Ectodermal cell (in vitro differentiated cells): ENCODE data around the gene CCDC137.

Experiments
- H3K27ac ChIP-seq: 2 replicates; pipeline ENCODE4 v1.7.0; 2013; ENCODE audit warnings: mild to moderate bottlenecking, low read depth, low read length; ENCODE audit not compliant: insufficient read depth, poor library complexity, severe bottlenecking
- H3K27me3 ChIP-seq: 2 replicates; pipeline ENCODE4 v1.7.0; 2013; ENCODE audit warnings: mild to moderate bottlenecking, low read length; ENCODE audit not compliant: insufficient read depth, control insufficient read depth, poor library complexity, severe bottlenecking
- H3K36me3 ChIP-seq: one replicate; pipeline ENCODE4 v1.7.0; 2013; ENCODE audit warnings: low read length; ENCODE audit not compliant: control insufficient read depth, insufficient read depth
- H3K4me1 ChIP-seq: one replicate; pipeline ENCODE4 v1.7.0; 2013; ENCODE audit warnings: low read length; ENCODE audit not compliant: control insufficient read depth, insufficient read depth
- H3K4me3 ChIP-seq: 2 replicates; pipeline ENCODE4 v1.7.0; 2013; ENCODE audit warnings: low read depth, low read length, control low read depth; ENCODE audit not compliant: insufficient read depth
- H3K9me3 ChIP-seq: 2 replicates; pipeline ENCODE4 v1.7.0; 2013; ENCODE audit warnings: mild to moderate bottlenecking, low read length, moderate library complexity; ENCODE audit not compliant: control insufficient read depth
- WGBS, 2 experiments: methylation state at CpG; one replicate each; pipeline ENCODE4 v1.1.7; 2013; ENCODE audit warnings: missing lambda C conversion rate in 2 of 2; 5-methylcytosine and 5-hydroxymethylcytosine counted together

The CCDC137 gene

DNA sequence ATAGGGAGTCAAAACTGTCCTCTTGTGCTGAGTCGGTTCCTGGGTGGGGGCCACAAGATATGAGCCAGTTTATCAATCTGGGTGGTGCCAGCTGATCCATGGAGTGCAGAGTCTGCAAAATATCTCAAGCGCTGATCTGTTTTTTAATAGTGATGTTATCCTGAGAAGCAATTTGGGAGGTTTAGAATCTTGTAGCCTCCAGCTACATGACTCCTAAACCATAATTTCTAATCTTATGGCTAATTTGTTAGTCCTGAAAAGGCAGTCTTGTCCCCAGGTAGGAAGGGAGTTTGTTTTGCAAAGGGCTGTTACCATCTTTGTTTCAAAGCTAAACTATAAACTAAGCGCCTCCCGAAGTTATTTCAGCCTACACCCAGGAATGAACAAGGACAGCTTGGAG, 27.9 kb upstream of the CCDC137 start:
- 91 to 94% methylated on average over 4 of the region's 4 CpGs for WGBS, 2 experiments
- Histone ChIP-seq H3K27me3 (no peaks in the 10 kb centered on the region), H3K27ac (no peak overlapping the region), H3K9me3 (no peaks in the 10 kb centered on the region), H3K4me1 (peaks cover 7% of the 10 kb centered on the region), H3K36me3 (no peaks in the 10 kb centered on the region), H3K4me3 (no peak overlapping the region)

DNA sequence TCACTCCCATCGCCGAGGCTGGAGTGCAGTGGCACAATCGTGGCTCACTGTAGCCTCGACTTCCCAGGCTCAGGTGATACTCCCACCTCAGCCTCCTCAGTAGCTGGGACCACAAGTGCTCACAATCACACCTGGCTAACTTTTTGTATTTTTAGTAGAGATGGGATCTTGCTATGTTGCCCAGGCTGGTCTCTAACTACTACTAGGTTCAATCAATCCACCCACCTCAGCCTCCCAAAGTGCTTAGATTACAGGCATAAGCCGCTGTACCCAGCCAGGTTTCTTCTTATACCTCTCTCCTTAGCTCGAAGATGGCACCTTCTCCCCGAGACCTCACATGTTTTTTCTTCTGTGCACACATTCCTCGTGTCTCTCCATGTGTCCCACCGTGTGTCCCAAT, 26.5 kb upstream of the CCDC137 start:
- 92 to 93% methylated on average over 9 of the region's 9 CpGs for WGBS, 2 experiments
- no peaks in the 10 kb centered on the region for H3K9me3 ChIP-seq
- no peak overlapping the region for H3K27ac ChIP-seq
- H3K36me3 ChIP-seq = no peaks in the 10 kb centered on the region
- H3K4me3 ChIP-seq = no peak overlapping the region
- H3K4me1 ChIP-seq = peaks cover 7% of the 10 kb centered on the region
- no peaks in the 10 kb centered on the region for H3K27me3 ChIP-seq

DNA sequence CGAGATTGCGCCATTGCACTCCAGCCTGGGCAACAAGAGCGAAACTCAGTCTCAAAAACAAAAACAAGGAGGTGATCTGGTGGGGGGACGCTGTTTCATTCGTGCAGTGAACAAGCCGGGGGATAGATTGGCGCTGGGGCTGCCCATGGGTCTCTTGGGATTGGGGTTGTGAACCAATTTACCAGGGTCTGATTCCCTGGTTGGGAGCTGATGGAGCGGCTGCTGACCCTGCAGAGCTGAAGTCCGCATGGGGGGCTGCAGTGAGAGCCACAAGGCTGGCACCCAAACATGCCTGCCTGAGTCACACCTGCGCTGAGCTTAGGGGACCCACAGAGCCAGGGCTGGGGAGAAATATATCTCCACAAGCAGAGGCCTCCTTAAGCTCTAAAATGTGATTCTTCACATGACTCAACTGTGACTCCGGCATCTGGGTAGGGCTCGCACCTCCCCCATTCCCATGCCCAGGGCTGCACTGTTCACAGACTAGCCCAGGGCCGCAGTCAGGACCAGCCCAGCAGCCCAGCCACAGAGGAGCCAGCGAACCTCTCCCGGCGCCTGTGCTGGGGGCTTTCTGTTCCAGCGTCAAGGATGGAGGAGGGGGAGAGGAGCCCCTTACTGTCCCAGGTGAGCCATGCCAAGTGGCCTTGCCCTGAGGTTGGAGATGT, 24.6 kb upstream of the CCDC137 start:
- peaks cover 4% of the 10 kb centered on the region for H3K27me3 ChIP-seq
- H3K4me1 ChIP-seq = no peaks in the 10 kb centered on the region
- H3K9me3 ChIP-seq = no peaks in the 10 kb centered on the region
- 91 to 92% methylated on average over 15 to 16 of the region's 17 CpGs for WGBS, 2 experiments
- H3K27ac ChIP-seq = no peak overlapping the region
- H3K36me3 ChIP-seq = no peaks in the 10 kb centered on the region
- no peak overlapping the region for H3K4me3 ChIP-seq

DNA sequence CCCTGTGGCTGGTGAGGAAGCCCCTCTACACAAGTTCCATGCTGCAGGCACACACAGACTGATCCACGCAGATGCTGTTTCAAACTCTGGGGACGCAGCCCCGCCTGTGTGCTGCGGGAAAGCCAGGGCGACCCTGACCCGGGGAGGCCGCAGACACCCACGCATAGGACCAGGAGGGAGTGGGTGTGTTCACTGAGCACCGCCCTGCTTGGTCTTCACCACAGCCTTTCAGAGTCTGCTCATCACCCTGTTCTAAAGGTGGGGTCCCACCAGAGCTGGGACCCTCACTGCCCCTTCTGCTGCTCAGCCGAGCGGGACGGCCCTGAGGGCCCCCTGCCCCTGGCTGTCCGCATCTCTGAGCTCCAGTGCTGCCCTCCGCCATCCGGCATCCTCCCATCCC, 22.0 kb upstream of the CCDC137 start:
- H3K9me3 ChIP-seq = no peaks in the 10 kb centered on the region
- 93 to 94% methylated on average over 15 of the region's 15 CpGs for WGBS, 2 experiments
- H3K27me3 ChIP-seq = peaks cover 29% of the 10 kb centered on the region
- no peak overlapping the region for H3K27ac ChIP-seq
- H3K4me3 ChIP-seq = no peak overlapping the region
- H3K4me1 ChIP-seq = peaks cover 4% of the 10 kb centered on the region
- H3K36me3 ChIP-seq = no peaks in the 10 kb centered on the region

DNA sequence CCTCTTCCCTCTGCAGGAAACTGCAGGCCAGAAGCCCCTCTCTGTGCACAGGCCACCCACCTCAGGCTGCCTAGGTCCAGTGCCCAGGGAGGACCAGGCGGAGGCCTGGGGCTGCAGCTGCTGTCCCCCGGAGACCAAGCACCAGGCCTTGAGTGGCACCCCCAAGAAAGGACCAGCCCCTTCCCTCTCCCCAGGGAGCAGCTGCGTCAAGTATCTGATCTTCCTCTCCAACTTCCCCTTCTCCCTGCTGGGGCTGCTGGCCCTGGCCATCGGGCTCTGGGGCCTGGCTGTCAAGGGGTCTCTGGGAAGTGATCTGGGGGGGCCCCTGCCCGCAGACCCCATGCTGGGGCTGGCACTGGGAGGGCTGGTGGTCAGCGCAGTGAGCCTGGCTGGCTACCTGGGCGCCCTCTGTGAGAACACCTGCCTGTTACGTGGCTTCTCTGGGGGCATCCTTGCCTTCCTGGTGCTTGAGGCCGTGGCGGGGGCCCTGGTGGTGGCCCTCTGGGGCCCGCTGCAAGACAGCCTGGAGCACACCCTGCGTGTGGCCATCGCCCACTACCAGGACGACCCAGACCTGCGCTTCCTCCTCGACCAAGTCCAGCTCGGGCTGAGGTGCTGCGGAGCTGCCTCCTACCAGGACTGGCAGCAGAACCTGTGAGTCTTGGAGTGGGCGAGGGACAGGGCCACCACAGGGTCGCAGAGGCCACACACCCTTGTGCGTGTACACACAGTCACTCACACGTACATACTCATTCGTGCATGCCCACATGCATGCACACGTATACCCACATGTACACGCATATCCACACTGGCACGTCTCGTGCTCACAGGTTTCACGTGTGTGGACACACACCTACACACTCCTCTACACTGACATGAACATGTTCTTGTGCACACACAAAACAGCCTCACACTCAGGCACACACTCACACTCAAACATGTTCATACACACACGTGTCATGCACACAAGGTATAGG, 21.3 kb upstream of the CCDC137 start:
- WGBS, 2 experiments = 88 to 89% methylated on average over 29 of the region's 29 CpGs

DNA sequence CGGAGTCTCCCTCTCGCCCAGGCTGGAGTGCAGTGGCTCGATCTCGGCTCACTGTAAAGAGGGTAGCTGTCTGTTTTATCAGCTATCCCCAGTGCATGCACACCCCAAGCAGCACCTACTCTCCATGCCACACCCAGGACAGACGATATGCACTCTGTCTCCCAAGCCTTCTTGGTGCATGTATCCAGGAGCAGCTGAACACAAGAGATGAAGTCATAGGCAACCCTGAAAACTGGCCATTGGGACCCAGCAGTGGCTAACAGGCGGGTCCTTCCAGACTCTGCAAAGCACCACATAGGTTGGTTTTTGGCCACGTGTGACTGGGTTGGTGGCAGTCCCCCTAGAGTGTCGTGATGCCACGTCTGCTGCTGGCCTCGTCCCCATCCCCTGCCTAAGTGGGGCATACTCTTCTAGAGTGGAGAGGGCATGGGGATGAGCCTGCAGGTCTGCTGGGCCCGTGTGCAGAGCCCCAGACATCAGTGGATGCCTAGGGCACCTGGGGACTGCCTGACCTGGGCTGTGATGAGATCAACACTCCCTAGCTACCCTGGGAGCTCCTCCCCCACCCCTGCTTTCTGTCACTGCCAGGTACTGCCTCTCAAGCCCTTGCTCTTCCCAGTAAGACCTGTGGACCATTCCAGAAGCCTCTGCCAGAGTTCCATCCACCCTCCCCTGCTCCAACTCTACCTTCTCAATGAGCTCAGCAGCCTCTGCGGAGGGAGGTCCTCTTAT, 19.5 kb upstream of the CCDC137 start:
- H3K9me3 ChIP-seq = no peaks in the 10 kb centered on the region
- H3K4me3 ChIP-seq = no peak overlapping the region
- H3K4me1 ChIP-seq = peaks cover 4% of the 10 kb centered on the region
- H3K27ac ChIP-seq = no peak overlapping the region
- peaks cover 29% of the 10 kb centered on the region for H3K27me3 ChIP-seq
- WGBS, 2 experiments = 83 to 87% methylated on average over 12 of the region's 12 CpGs
- no peaks in the 10 kb centered on the region for H3K36me3 ChIP-seq

More for the DNA sequence above, 21.3 kb upstream of the CCDC137 start:
- H3K9me3 ChIP-seq = no peaks in the 10 kb centered on the region
- H3K27me3 ChIP-seq = peaks cover 29% of the 10 kb centered on the region
- no peak overlapping the region for H3K27ac ChIP-seq
- H3K4me1 ChIP-seq = peaks cover 4% of the 10 kb centered on the region
- no peak overlapping the region for H3K4me3 ChIP-seq
- no peaks in the 10 kb centered on the region for H3K36me3 ChIP-seq

DNA sequence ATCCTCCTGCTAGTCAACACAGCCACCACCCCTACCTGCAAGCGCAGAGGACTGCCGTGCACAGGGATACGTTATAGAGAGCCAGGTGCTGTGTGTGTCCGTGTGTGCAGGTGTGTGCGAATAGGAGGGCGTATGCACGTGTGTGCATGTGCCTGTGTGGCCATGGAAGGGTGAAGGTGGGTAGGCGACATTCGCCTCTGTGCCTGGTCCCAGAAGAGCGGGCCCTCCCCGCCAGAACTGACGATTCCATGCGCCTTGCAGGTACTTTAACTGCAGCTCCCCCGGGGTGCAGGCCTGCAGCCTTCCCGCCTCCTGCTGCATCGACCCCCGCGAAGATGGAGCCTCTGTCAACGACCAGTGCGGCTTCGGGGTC, 18.9 kb upstream of the CCDC137 start:
- H3K27ac ChIP-seq = no peak overlapping the region
- peak overlapping the region; percentile 22 for H3K4me3 ChIP-seq
- peaks cover 4% of the 10 kb centered on the region for H3K4me1 ChIP-seq
- H3K9me3 ChIP-seq = no peaks in the 10 kb centered on the region
- peaks cover 29% of the 10 kb centered on the region for H3K27me3 ChIP-seq
- no peaks in the 10 kb centered on the region for H3K36me3 ChIP-seq
- WGBS, 2 experiments = 40 to 42% methylated on average over 21 of the region's 21 CpGs

DNA sequence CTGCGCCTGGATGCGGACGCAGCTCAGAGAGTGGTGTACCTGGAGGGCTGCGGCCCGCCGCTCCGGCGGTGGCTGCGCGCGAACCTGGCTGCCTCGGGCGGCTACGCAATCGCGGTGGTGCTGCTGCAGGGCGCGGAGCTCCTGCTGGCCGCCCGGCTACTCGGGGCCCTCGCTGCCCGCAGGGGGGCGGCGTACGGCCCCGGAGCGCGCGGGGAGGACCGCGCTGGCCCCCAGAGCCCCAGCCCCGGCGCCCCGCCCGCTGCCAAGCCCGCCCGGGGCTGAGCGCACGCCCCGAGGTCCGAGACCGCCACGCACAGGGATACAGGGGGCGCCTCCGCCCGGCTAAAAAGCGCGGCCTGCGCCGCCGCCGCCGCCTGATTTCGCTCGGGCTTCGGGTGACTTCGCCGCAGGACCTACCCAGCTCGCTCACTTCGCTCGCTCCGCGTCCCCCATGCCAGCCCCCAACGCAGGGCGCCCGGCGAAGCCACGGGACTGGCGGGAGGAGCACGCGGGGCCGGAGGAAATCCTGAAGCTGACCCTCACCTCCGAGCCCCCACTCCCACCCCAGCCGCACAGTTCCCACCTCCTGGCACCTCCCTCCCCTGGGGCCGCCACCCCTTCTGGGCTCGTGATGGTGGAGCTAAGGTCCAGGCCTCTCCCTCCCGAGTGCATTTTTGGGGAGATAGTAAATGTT, 18.4 kb upstream of the CCDC137 start:
- Histone ChIP-seq H3K9me3 (no peaks in the 10 kb centered on the region), H3K4me1 (peaks cover 4% of the 10 kb centered on the region), H3K4me3 (peak overlapping the region; percentile 22), H3K27me3 (peaks cover 29% of the 10 kb centered on the region), H3K36me3 (no peaks in the 10 kb centered on the region), H3K27ac (no peak overlapping the region)
- 5% methylated on average over 77 to 78 of the region's 78 CpGs for WGBS, 2 experiments

DNA sequence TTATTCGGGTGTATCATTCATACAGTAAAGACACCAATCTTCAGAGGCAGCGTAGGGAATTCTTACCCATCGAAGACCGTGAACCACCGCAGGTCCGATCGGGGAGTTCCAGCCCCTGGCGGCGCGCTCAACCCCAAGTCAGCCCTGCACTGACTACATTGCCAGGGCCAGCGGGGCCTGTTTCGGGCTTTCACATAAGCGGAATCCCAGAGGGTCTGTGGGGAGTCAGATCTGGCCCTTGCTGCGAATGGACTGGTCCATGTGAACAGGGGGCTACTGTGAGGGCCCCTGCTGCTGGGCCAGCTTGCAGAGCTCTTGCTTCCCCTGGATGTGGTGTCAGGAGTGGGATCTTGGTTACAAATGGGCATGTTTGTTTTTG, 17.8 kb upstream of the CCDC137 start:
- Histone ChIP-seq H3K4me3 (no peak overlapping the region), H3K27me3 (peaks cover 29% of the 10 kb centered on the region), H3K4me1 (peaks cover 4% of the 10 kb centered on the region), H3K9me3 (no peaks in the 10 kb centered on the region), H3K27ac (no peak overlapping the region), H3K36me3 (no peaks in the 10 kb centered on the region)
- 79 to 82% methylated on average over 13 to 14 of the region's 14 CpGs for WGBS, 2 experiments
